K562 (cell line): ENCODE data around the gene C22orf42.

Experiments used
- EZH2 ChIP-seq: IDR thresholded peaks from 2 replicates; pipeline ENCODE4 v1.6.1; 2012; ENCODE audit warnings: low read depth, mild to moderate bottlenecking, inconsistent platforms, low read length, borderline replicate concordance
- GATAD2B ChIP-seq: fragments of 450-650 bp; IDR thresholded peaks from 2 replicates; pipeline ENCODE4 v1.6.1; 2017; ENCODE audit warnings: mild to moderate bottlenecking, borderline replicate concordance
- MCM3 ChIP-seq: fragments of 450-650 bp; IDR thresholded peaks from 2 replicates; pipeline ENCODE4 v1.6.1; 2016
- ZBTB7A ChIP-seq: IDR thresholded peaks from 2 replicates; pipeline ENCODE4 v1.6.1; 2011; ENCODE audit warnings: low read depth, mild to moderate bottlenecking, low read length, moderate library complexity, borderline replicate concordance; ENCODE audit not compliant: control insufficient read depth
- ZFPM2 ChIP-seq: fragments of 250-450 bp; sonication (Bioruptor Pico); IDR thresholded peaks from 2 replicates; pipeline ENCODE4 v1.5.1; 2022; ENCODE audit warnings: mild to moderate bottlenecking

DNA sequence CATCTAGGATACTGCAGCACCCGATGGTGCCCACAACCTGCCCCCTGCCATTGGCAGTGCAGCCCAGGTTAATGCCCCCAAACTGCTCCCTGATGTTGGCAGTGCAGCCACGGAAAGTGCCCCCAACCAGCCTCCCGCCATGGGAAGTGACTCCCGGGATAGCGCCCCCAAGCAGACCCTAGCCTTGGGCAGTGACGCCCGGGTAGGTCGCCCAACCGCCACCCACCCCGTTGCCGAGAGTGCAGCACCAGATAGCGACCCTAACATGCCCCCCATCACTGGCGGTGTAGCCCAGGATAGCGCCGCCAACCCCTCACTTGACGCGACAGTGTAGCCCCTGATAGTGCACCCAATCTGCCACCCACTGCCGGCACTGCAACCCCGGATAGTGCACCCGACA lies 38.5 kb downstream of the C22orf42 start:
- TF ChIP-seq MCM3 (no peak), ZFPM2 (CRISPR knock-in tag) (no peak), EZH2 (no peak), ZBTB7A (no peak), GATAD2B (no peak)
